ENCODE data around the gene P2RX2.

DNA sequence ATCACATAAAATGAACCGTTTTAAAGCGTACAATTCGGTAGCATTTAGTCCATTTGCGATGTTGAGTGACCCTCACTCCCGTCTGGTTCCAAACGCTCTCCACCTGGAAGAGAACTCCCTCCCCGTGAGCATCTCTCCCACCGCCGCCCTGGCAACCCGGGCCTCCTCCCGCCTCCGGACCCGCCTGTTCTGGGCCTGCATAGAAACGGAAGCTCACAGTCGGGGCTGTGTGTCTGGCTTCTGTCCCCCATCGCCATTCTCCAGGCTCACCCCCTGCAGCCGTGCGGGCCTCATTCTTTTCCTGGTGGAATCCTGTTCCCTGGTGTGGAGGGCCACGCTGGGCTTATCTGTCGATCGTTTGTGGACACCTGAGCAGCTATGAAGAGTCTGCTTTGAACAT is 25.5 kb upstream of the P2RX2 start:
- TF ChIP-seq, protein P1, sequence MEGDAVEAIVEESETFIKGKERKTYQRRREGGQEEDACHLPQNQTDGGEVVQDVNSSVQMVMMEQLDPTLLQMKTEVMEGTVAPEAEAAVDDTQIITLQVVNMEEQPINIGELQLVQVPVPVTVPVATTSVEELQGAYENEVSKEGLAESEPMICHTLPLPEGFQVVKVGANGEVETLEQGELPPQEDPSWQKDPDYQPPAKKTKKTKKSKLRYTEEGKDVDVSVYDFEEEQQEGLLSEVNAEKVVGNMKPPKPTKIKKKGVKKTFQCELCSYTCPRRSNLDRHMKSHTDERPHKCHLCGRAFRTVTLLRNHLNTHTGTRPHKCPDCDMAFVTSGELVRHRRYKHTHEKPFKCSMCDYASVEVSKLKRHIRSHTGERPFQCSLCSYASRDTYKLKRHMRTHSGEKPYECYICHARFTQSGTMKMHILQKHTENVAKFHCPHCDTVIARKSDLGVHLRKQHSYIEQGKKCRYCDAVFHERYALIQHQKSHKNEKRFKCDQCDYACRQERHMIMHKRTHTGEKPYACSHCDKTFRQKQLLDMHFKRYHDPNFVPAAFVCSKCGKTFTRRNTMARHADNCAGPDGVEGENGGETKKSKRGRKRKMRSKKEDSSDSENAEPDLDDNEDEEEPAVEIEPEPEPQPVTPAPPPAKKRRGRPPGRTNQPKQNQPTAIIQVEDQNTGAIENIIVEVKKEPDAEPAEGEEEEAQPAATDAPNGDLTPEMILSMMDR (IDR thresholded peaks at IDR 0.05): no peak
- no peak for TF ChIP-seq EP300 (IDR thresholded peaks at IDR 0.05)
- TF ChIP-seq POLR2A (IDR thresholded peaks at IDR 0.05): no peak
